DMS 273 treated with DMSO at 0.1 percent for 48 hours (cell line): ENCODE data around the gene CUEDC1.

Experiments used
- DNase-seq: peaks from one replicate; lab custom pipeline; 2025; lab: John Stamatoyannopoulos, UW

CUEDC1 gene, protein sequence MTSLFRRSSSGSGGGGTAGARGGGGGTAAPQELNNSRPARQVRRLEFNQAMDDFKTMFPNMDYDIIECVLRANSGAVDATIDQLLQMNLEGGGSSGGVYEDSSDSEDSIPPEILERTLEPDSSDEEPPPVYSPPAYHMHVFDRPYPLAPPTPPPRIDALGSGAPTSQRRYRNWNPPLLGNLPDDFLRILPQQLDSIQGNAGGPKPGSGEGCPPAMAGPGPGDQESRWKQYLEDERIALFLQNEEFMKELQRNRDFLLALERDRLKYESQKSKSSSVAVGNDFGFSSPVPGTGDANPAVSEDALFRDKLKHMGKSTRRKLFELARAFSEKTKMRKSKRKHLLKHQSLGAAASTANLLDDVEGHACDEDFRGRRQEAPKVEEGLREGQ

GRCh38 chr17:57955183-57955931, at the start of gene CUEDC1:
Gene CUEDC1, minus strand, starts transcription at chr17:57955412. Its CDS starts 69,848 bp downstream, at chr17:57885564.
- no peak for DNase-seq

DNA sequence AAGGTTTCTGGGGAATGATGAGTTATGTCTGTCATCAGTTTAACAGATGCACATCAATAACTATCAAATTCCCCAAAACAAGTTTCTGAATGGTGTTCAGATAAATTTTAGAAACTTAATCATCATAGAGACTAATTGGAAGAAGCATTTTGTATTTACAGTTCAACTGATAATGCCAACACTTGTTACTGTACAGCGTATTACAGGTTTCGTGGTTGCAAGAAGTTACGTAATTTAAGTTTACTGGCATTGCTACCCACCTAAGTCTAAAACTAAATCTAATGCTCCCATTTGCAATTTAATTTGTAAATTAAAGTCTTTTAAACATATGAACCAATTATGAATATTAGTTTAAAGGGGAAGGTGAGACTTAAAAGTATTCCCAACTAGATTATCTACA, 48.8 kb upstream of the CUEDC1 start:
- no peak for DNase-seq

GRCh38 chr17:58002973-58003372, 47.8 kb upstream of the CUEDC1 start:
- no peak for DNase-seq

DNA sequence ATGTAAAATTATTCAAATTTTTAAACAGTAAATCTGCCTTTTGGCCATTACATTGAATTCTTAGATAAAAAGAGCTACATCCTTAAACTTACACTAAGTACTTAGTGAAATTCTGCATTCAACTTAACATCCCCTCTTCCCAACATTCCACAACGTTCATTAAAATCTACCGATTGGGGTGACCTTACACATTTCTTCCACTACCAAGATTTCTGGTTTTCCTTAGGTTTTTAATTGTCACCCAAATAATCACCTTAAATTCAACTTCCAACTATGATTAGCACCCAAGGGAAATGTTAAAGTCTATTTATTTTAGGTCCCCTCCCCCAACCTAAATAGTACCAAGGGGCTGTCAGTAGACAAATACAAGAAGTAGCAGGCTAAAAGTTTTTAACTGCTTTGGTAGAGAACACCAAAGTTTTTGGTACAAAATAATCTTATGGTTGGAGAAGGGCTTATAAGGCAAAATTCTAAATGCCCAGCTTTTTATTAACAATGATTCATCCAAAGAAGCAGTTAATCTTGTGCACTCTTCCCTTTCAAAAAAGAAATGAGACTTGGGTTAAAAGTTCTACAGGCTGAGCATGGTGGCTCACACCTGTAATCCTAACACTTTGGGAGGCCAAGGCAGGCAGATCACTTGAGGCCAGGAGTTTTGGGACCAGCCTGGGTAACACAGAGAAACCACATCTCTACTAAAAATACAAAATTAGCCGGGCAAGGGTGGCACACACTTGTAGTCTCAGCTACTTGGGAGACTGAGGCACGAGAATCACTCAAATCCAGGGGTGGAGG, 47.1 kb upstream of the CUEDC1 start:
- DNase-seq, result no peak

GRCh38 chr17:58001461-58002124, 46.4 kb upstream of the CUEDC1 start:
- no peak for DNase-seq

DNA sequence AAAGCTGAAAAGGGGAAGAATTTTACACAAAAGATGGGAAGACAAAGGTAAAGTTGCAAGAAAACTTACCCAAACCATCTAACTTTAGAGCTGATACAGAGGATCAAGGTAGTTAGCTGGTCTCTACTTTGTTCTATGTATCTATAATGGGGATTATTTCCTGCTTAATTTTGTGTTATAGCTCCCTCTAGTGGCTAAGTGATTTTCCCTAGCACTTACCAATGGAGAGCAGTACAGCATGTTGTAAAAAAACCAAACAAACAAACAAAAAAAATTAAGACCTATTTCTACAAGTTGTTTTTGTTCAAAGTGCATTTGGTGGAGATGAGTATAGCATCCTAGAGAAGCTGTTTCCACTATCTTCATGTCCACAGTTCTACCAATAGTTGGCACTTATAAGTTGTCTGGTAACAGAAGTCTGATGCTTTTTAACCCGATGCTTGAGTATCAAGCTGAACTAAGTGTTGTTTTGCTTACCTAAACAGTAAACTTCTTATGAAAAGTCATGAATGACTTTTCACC, 44.3 kb upstream of the CUEDC1 start:
- DNase-seq, result peak; percentile 31

GRCh38 chr17:57999010-57999495, 43.8 kb upstream of the CUEDC1 start:
- no peak for DNase-seq

DNA sequence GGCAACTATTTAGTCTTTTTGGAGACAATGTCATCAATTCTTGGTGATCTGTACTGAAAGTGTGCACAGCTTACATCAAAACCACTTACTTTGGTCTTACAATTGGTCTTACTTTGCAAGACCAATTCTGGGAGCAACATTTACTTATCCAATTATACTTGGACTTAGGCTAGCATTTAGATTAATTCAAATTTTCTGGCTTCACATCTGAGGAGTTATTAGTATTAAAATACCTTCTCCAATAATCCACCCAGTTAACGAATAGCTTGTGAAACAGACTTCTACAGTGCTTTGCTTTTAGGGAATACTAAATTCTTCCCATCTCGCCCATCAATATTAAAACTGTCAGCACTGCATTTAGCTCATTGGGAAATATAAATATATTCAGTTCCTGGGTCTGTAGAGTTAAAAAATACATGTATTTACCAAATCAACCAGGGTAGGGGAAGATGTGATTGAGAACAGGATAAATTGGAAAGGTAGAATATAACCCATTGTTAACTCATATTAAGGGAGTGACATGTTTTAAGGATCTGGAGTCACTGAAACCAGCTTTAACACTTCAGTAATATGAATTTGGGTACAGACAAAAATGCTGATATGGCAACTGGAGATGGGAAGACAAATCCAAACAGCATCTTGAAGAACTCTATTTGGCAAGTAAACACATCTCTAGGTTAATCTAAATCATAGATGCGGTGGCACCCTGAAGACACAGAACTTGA, 42.0 kb upstream of the CUEDC1 start:
- no peak for DNase-seq

GRCh38 chr17:57995076-57995956, 40.1 kb upstream of the CUEDC1 start:
- peak; percentile 77 for DNase-seq

DNA sequence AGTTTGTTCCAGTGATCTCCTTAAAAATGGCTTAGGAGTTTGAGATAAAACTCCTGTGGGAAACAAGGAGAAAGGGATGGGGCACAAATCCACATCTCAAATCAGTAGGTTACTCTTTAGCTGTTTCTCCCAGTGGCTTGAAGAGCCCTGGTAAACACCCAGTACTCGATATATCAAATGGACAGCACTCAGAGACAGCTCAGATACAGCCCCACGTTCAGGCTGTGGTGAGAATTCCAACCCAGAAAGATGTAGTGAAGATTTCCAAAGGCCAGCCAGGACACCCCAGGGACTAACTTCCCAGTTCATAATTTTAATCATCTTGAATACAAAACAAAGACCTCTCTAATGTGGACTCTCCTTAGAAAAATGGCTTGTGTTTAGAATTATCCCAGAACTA, 39.2 kb upstream of the CUEDC1 start:
- peak; percentile 24 for DNase-seq

- peak; percentile 49 for DNase-seq
Observed at GRCh38 chr17:57993471-57994365, 38.5 kb upstream of the CUEDC1 start.

DNA sequence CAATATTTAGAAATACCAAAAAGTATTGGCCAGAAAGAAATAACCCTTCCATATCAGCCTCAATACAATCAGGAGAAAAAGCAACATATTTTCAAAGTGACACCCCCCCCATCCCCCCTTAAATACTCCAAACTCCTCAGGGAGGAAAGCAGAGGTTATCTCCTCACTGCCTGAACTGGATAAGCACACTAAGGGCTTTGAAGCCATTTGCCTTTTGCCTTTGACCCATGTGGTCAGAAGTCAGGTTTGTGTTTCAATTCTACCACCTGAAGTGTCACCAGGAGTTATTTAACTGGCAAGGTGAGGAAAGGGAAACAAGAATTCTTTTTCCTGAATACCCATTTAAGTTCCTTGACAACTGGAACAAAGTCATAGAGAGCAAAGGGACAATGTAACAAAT, 36.3 kb upstream of the CUEDC1 start:
- DNase-seq, result no peak

DNA sequence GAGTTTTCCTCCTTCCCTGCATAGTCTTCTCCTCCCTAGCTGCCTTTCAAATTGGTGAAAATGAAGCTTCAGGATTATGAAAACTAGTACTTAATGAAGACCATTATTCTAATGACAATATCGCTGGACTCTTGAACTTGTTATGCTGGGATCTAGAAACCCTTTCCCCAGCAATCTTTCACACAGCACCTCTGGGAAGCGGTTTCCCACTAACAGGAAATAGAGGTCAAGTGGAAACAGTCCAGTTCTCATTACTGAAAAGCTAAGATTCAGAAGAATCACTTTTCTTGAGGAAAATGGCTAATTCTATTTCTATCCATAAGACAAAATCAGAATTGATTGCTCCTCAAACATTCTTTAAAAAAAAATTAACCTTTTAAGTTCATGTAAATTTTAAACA, 34.8 kb upstream of the CUEDC1 start:
- no peak for DNase-seq

DNA sequence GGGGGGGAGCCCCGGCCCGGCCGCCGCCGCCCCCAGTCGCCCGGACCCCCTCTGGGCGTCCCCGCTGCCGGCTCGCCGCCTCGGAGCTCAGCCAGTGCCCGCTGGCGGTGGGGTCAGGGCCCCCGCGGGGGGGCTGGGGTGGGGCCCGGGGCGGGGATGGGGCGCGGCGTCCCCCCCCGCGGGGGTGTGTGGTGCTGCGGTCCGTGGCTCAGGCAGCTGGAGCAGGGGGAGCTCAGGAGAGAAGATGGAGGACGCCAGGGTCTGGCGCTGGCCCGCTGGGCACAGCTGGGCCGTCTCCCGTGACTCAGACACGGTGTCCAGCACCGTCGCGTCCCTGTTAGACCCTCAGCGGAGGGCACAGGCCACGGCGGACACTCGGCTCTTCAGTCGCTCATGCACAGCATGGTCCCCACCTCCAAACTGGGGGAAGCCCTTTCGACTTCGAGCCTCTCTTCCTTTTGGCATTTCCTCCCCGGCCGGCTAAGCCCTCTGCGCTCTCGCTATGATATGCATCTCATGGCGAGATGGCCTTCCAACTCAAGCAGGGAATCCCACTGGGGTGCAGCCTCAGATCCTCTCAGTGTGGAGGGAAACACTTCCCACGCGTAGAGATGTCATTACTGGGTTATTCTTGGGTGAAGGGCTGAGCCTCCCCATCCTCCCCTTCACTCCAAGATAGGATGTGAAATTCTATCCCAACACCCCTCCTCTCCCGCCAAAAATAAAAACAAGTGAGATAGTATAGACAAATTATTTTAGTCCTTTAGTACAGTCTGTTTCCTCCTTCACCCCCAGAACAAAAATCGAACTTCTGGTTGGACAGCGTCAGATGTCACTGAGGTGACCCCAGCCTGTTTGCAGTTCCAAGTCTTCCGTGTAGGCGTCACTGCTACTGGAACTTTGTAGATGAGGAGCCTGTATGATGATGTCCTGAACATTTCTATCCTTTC, 33.4 kb upstream of the CUEDC1 start:
- peak; percentile 42 for DNase-seq

GRCh38 chr17:57987581-57988300, 32.5 kb upstream of the CUEDC1 start, which contains the start of gene VEZF1:
Gene VEZF1, minus strand, starts transcription at chr17:57988254. Its CDS starts 143 bp downstream, at chr17:57988111.
- no peak for DNase-seq

DNA sequence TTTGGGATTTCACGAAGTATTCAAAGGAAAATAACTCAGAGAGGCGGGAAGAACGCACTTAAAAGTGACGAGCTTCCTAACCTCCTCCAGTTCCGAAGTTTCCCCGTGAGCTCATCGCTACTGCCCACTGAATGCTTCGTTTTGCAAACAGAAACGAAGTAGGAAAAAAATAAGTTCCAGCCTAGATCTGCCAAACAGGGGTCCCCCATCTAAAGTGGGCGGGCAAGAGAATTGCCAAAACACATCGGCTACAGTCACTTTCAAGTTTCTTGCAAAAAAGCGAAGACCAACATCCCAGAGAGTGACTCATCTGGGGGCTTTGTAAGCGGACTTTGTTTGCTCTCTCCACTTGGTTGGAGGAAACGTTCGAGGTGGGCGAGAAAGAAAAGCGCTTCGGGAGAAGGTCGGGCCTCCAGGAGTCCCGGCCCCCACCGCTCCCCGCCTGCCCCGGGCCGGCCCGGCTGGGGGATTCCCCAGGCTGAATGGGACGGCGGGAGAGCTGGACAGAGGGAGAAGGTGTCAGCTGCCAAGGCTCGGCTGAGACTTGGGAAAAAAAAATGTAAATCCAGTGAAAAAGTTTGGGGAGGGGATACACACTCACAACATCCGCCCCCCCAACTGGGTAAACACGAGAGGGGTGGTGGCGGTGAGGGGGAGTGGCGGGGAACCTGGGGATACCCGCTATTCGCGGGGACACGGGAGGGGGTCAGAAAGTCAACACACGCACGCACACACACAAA, 31.8 kb upstream of the CUEDC1 start:
- no peak for DNase-seq
